GM18498 (cell line): Measurements from ENCODE around the gene DHCR24.

Experiments used
- ATAC-seq: cut with Tn5 transposase; IDR thresholded peaks from one replicate; pipeline ENCODE4 v1.9.1; 2021; ENCODE audit warnings: mild to moderate bottlenecking, moderate library complexity; ENCODE audit not compliant: unreplicated experiment

Gene DHCR24

DNA sequence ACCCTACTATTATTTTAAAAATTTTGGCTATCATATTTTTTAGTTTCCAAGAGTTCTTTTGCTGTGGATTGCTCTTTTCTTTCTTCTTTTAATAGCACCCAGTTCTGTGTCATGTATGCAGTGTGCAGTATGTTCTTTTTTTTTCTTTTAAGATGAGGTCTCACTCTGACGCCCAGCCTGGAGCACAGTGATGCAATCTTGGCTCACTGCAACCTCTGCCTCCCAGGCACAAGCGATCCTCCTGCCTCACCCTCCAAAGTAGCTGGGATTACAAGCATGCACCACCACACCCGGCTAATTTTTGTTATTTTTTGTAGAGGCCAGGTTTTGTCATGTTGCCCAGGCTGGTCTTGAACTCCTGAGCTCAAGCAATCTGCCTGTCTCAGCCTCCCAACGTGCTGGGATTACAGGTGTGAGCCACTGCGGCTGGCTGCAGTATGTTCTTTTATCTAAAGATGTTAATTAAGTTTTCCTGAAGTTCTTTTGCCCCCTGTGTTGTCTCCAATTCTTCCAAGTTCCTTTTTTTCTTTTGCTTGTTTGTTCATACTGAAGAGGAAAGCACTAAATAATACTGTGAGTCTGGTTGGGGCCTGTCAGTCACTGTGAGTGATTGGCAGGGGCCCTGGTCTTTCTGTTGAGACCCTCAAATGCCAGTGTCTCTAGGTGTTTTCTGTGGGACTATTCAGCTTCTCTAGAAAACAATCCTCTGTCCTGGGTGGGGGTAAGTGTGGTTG lies 68.4 kb downstream of the DHCR24 start:
- no peak for ATAC-seq

DNA sequence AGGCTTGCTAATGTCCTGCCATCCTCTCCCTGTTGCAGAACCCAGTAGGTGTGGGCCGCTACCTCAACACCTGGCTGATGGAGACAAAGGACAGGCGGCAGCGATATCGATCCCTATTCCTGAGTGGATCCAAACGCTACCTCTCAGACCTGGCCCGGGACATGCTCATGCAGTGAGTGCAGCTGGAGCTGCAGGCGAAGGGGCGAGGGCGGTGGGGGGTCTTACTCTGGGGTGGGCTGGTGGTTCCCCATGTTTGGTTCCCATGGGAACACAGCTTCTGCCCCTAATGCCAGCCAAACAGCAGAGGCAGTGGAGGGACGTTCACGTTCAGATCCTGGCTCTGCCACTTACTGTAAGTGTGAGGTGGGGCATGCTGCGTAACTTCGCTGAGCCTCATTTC lies 70.0 kb downstream of the DHCR24 start:
- ATAC-seq: no peak

GRCh38 chr1:54816130-54816529 lies 70.9 kb downstream of the DHCR24 start:
- ATAC-seq: no peak

GRCh38 chr1:54815086-54815876 lies 71.7 kb downstream of the DHCR24 start:
- no peak for ATAC-seq

DNA sequence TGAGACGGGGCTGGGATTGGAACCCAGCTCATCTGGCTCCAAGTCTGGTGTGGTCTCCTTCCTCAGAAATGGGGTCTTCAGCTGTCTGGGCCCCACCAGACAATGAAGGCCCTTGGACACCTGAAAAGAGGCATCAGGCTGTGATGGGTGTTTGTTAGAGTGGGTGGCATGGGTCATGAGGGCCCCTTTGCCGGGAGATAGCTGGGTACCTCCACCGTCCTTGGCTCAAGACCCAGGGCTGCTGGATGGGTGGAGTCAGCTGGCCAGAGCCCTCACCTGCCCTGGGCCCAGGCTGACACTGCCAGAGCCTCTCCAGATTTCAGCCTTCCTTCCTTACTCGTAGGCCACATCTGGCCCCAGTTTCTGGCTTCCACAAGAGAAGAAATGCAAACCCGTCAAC lies 72.4 kb downstream of the DHCR24 start:
- no peak for ATAC-seq

GRCh38 chr1:54814126-54814498 lies 72.9 kb downstream of the DHCR24 start:
- ATAC-seq: no peak

GRCh38 chr1:54813485-54814125 lies 73.4 kb downstream of the DHCR24 start:
- no peak for ATAC-seq

DNA sequence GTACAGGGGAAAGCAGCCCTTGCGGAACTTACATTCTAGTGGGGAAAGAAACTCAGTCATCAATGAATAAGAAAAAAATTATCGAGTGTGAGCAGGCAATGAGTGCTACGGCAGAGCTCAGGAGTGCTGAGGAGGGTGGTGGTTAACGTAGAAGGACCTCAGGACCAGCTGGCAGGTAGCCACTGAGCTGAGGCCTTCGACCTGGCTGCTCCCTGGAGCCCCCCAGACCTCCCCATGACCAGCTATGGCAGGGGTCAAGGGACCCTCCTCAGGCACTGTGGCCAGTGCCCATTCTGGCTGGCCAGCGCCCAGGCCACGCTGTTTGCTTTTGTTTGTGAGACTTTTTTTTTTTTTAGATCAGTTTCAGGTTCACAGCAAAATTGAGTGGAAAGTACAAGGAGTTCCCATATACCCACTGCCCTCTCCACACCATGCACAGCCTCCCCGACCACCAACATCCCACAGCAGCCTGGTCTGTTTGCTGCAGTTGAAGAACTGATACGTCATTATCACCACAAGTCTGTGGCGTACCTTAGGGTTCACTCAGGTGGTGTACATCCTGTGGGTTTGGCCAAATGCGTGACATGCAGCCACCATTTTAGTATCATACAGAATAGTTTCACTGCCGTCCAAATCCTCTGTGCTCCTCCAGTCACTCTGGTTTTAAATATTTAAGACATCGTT lies 74.1 kb downstream of the DHCR24 start:
- ATAC-seq: peak; percentile 54

GRCh38 chr1:54811739-54812655 lies 75.0 kb downstream of the DHCR24 start:
- no peak for ATAC-seq

DNA sequence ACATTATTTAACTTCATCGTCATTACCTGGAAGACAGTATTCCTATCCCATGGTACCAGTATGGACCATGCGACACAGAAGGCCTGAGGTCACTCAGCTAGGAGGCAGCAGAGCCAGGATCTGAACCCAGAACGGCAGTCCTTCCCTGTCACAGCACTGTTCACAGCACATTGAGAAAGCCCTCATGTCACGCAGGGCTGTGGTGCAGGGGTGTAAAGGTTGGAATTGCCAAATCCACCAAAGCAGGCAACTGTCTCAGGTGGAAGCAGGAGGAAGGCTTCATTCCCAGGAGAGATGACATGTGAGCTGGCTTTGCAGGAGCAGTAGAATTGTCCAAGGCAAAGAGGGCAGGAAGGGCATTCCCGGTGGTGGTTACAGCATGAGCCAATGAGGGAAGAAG lies 75.9 kb downstream of the DHCR24 start:
- ATAC-seq: no peak

DNA sequence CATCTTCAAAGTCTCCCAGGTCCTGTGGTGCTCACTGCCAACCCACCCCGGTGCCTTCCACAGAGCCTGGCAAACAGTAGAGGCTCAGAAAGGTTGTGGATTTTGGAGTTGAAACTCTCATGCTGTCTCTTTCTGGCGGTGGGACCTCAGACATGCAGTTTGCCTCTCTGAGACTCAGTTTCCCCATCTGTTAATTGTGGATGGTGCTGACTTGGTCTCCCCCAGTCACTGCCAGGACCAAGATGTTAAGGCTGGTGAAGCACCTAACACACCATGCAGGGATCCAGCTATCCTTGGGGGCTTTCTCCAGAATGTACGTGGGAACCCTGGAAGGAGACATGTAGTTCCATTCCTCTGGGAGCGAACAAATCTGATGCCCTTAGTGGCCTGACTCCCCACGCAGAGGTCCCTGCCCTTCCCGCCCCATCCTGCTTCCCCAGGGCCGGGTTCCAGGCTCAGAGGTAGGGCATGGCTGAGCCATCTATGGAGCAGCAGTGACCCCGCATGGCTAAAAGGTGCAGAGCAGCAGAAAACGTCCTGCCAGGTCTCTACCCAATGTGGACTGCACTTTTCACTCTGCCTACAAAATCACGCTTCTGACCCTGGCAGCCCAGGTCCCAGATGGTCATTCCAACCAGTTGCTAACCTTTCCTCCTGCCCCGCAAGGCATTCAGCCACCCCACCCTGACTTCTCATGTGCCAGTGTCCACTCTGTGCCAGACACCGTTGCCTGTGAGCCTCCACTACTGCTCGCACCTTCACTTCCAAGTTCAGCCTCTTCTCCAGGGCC lies 76.6 kb downstream of the DHCR24 start:
- ATAC-seq: peak; percentile 60

DNA sequence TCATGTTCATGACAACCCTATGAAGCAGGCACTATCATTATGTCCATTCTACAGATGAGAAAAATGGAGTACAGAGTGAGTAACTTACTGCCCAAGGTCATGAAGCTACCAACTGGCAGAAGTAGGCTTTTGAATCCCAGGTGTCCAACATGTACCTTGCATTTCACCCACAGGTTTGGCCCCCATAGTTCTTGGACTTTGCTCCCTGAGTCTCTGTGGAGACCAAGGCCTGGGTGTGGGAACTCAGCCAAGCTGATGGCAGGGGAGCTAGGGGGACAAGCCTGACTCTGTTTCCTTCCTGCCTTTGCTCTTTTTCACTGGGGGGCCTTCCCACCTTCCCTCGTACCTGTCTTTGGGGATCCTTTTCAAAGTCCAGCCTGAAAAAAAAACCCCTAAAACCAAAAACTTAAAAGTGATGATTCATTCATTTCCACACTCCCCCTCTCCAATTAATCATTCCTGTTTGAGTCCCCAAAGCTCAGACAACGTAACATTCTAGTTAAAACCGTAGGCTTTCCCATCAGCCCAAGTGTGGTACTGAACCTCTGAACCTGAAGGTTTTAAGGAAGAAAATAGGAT lies 77.4 kb downstream of the DHCR24 start:
- no peak for ATAC-seq

DNA sequence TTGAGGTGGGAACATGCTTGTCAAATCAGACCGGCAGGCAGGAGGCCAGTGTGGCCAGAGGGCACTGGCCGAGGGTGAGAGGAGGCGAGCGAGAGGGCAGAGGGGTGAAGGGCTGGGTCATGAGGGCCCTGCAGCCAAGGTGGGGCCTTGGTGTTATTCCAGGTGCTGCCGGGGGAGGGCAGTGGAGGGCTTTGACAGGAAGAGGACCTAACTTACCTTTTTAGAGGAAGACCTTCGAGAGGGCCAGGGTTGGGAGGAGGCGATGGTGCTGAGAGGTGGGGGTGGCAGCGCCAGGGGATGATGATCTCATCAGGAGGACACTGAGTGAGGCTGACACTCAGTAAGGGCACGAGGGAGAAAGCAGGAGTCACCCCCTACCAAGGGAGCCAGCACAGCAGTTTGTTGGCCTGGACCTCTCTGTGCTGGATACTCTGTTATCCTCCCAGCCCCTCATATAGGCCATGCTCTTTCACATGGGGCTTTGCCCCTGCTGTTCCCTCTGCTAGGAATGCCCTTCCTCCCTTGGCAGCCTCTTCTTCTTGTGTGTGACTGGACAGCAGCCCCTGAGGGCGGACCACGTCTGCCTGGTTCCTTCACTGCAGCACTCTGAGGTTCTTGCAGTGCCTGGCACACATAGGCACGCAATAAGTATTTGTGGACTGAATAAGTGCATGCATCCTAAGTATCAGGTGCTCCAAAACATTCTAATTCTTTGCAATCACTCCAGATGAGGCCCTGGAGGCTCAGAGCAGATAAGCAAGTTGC lies 78.4 kb downstream of the DHCR24 start:
- ATAC-seq: no peak

DNA sequence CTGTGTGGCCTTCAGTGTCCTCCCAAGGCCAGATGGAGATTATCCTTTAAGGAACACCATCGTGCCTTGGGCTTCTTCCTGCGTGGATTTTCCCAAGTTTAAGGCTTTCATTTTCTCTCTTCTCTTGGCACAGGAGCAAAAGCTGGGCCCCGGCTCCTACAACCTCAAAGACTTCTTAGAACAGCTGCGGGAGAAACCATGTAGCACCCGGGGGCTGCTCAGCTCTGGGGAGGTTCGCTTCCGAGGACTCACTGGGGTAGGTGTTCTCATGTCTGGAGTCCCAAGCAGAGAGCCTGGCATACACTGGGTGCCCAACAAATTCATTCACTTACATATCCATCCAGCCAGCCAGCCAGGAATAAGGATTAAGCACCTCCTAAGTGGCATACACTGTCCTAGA lies 79.2 kb downstream of the DHCR24 start:
- no peak for ATAC-seq

DNA sequence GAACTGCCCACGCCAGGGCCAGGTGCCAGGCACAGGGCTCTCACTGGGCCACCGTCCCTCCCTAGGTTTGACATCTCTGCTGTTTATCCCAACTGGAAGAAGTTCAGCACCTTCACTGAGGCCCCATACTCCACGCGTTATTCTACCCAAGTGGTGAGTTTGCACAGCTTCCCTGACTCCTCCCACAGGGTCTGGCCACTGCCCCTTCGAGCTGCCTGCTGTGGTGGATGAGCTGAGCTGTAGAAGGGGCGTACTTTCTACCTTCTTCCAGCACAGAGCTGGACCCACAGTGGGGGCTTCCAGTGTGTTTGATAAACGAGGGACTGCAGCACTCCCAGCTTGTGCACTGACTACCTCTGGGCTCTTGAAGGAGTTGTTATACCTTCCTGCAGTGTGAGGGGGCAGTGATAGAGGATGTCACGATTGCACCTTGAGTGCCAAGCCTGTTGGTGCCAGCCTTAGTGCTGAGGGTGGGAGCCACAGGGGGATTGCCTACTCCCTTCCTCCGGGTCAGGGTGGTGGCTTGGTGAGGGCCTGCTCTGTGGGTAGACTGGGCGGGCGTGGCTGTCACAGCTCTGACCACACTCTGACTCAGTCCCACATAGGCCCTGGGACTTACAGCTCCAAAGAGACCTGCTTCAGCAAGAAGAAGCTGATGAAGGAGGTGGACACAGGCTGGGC lies 79.9 kb downstream of the DHCR24 start:
- ATAC-seq: no peak

DNA sequence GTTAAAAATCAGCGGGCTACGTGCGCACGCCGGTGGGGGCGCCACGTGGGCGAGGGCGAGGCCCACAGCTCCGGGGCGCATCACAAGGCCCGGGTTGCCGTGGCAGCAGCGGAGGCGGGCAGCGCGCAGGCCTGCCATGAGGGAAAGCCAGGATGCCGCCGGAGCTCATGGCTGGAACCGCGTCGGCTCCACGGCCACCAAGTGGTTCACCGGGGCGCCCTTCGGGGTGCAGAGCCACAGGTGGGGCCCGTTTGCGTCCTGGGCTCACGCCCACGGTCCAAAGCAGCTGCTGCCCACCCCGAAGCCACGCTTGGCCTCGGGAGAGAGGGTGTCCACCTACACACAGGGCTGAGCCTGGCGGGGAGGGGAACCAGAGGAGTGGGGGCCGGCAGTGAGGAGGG lies 81.0 kb downstream of the DHCR24 start:
- no peak for ATAC-seq

DNA sequence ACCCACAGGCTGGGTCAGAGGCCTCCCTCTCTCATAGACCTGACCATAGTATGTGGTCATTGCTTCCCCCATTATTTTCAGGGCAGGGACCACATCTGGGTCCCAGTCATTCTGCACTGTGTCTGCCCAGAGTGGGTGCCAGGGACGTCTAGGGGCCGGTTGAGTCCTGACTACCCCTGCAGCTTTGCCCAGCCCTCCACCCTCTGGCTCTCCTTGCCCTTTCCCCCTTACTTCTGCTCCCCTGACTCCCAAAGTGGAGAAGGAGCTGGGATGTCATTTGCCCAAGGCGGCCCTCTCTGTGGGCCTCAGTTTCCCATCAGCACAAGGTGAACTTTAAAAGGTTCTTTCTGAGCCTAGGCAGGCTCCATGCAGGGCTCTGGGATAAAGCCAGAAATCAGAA lies 81.5 kb downstream of the DHCR24 start:
- no peak for ATAC-seq
